Heart right ventricle (tissue), 16 donors: Measurements from ENCODE around the gene TUFT1. TPM values are rescaled to one million over a fixed set of nuclear protein-coding genes. Genes with fewer than 3 reads are reported as not detected.

ENCODE experiments used
- ATAC-seq, 8 donors: fragments of 200-7000 bp; cut with Tn5 transposase; one replicate each; pipeline ENCODE4 v1.9.1; 2020; ENCODE audit warnings: mild to moderate bottlenecking in 8 of 8, moderate library complexity in 8 of 8, moderate number of reproducible peaks in 1 of 8
- DNase-seq, 2 donors: peaks; one replicate each; pipeline ENCODE4 v3.0.0-alpha.2; 2020
- H3K27ac ChIP-seq, 10 donors: fragments of 200-600 bp; sonication (generic) in 2 of 10; one replicate each; pipeline versions ENCODE4 v1.5.0 to v1.8.0; 2020 to 2022; ENCODE audit warnings: mild to moderate bottlenecking in 3 of 10
- H3K27me3 ChIP-seq, 7 donors: fragments of 200-600 bp; one replicate each; pipeline ENCODE4 v1.8.0; 2021 to 2022; ENCODE audit warnings: mild to moderate bottlenecking in 2 of 7
- H3K36me3 ChIP-seq, 9 donors: fragments of 200-600 bp; sonication (generic) in 1 of 9; one replicate each; pipeline versions ENCODE4 v1.5.0 to v1.8.0; 2020 to 2022; ENCODE audit warnings: mild to moderate bottlenecking in 2 of 9
- H3K4me1 ChIP-seq, 9 donors: fragments of 200-600 bp; sonication (generic) in 1 of 9; one replicate each; pipeline versions ENCODE4 v1.5.0 to v1.8.0; 2020 to 2022; ENCODE audit warnings: mild to moderate bottlenecking in 4 of 9
- H3K4me3 ChIP-seq, 10 donors: fragments of 200-600 bp; sonication (generic) in 2 of 10; one replicate each; pipeline versions ENCODE4 v1.5.0 to v1.8.0; 2020 to 2022; ENCODE audit warnings: mild to moderate bottlenecking in 7 of 10, moderate library complexity in 2 of 10
- H3K9me3 ChIP-seq, 11 donors: fragments of 200-600 bp in 10 of 11; sonication (generic) in 2 of 11; one replicate each; pipeline versions ENCODE4 v1.5.0 to v1.8.0; 2013 to 2022; ENCODE audit warnings: mild to moderate bottlenecking in 2 of 11, control low read depth in 1 of 11, moderate library complexity in 1 of 11
- WGBS, 2 donors: extraction: QIAGEN DNeasy Blood & Tissue Kit; methylation state at CpG; one replicate each; pipeline ENCODE4 v1.1.7; 2013; ENCODE audit warnings: inconsistent platforms in 1 of 2; 5-methylcytosine and 5-hydroxymethylcytosine counted together
- intact Hi-C, 10 donors: fragments of 100-400 bp; cut with DNase I; formaldehyde crosslinking; loops; one replicate each; pipeline versions ENCODE4 v1.11.1 to v1.14.2; 2022
- polyA plus RNA-seq, 2 donors: library from polyadenylated mRNA; stranded (reverse); fragments of 200-250 nt; gene quantifications; one replicate each; pipeline ENCODE4 v1.2.3, GENCODE V29; 2013
- total RNA-seq, 10 donors: library from RNA; stranded (reverse); fragmentation: NEBNext Ultra II Directional in 3 of 10; extraction: Animal tissue kit (Norgen Biotek cat#: 25700) in 3 of 10; gene quantifications; one replicate each; pipeline versions ENCODE4 v1.2.1 to v1.2.4, GENCODE V29; 2021 to 2023
- TF ChIP-seq, protein P1 (sequence below), 9 donors: fragments of 200-600 bp; sonication (generic) in 2 of 9; IDR thresholded peaks; one replicate each; pipeline versions ENCODE4 v1.5.0 to v1.8.0; 2021 to 2022; ENCODE audit warnings: antibody characterized with exemption in 9 of 9, mild to moderate bottlenecking in 5 of 9, moderate library complexity in 1 of 9
- donor health status: Arrhythmogenic right ventricular cardiomyopathy.
- donor health status: ischemic (EF 13 %, LVEDD 7.1; RV severe dilation, severe dysfunction).
- donor health status: healthy with polysubstance abuse.
- donor health status: DM: no; HTN: yes; CAD: no.
- donor health status: DM: no; HTN: no; CAD: no.
- donor health status: ischemic (EF 25% LVEDD 6.9; RV normal size, moderate dysfunction).
- donor health status: ischemic (EF 25% LVEDD 5.7; RV mildly dilated, moderate dysfunction).
- donor health status: healthy.
- donor health status: DM: yes; HTN: yes; CAD: no.
- donor health status: Ischemic cardiomyopathy.
- donor health status: ischemic (EF 35%, LVEDD 5.7; RV mildly dilated, moderate dysfunction).
- donor health status: nonischemic (EF 11% LVEDD 7.7; RV severe dilation, severe dysfunction).
- donor health status: DM: yes; HTN: yes; CAD: no.
- donor health status: PGD.
- donor health status: ischemic (EF 29% LVEDD 5.4; RV normal size, mild dysfunction).
- donor health status: nonischemic (EF 23%, LVEDD 6.1; RV moderate dilation, normal function).

TUFT1 gene
- total and polyA plus RNA-seq, 12 donors = 2.6 to 13.0 (median 4.7) TPM

DNA sequence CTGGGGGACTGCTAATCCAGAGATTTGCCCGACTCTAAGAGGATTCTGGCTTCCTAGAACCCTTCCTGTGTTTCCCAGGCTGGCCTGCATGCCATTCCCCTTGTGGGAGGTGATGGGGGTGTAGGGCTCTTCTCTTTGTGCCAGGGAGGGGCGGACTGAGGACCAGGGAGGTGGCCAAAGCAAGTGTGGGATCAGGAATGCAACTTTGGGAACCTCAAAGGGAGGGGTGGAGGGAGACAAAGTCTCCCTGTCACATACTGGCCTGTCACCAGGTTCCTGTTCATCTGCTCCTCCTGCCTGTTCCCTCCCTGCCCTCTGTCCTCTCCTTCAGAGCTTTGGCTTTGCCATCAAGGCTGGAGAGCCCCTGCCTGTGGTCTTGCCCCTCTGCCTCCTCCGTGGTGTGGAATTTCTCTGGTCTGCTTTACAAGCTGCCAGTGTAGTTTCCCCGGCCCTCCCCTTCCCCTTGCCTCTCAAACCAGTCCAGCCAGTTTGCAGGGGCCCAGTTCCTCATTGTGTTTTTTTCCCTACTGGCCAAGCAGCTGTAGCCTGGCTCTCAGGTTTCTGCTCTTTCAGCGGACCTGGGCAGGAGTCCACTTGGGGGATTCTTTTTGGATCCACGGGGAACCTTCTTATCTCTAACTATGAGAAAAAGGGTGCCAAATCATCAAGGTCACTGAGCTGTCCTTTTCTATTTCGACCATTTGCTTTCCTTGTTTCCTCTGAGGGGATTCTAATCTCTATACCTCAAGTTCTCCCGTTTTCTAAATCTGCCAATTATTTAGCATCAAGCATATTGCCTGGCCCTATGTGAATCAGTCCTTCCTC is 27.1 kb upstream of the TUFT1 start:
- WGBS, 2 donors = 62 to 66% methylated on average over 8 of the region's 8 CpGs
- Histone ChIP-seq H3K27ac (no peak overlapping the region), H3K27me3 (peaks cover 0 to 47% (median 32%) of the 10 kb centered on the region in 7 donors), H3K4me1 (peaks cover 8 to 26% (median 16%) of the 10 kb centered on the region in 9 donors), H3K36me3 (no peaks in the 10 kb centered on the region), H3K9me3 (no peaks in the 10 kb centered on the region), H3K4me3 (no peak overlapping the region)
- no peak for DNase-seq
- TF ChIP-seq, protein P1, sequence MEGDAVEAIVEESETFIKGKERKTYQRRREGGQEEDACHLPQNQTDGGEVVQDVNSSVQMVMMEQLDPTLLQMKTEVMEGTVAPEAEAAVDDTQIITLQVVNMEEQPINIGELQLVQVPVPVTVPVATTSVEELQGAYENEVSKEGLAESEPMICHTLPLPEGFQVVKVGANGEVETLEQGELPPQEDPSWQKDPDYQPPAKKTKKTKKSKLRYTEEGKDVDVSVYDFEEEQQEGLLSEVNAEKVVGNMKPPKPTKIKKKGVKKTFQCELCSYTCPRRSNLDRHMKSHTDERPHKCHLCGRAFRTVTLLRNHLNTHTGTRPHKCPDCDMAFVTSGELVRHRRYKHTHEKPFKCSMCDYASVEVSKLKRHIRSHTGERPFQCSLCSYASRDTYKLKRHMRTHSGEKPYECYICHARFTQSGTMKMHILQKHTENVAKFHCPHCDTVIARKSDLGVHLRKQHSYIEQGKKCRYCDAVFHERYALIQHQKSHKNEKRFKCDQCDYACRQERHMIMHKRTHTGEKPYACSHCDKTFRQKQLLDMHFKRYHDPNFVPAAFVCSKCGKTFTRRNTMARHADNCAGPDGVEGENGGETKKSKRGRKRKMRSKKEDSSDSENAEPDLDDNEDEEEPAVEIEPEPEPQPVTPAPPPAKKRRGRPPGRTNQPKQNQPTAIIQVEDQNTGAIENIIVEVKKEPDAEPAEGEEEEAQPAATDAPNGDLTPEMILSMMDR (IDR thresholded peaks at IDR 0.05) = no peak
- intact Hi-C loops = no loop called here
- no peak for ATAC-seq

DNA sequence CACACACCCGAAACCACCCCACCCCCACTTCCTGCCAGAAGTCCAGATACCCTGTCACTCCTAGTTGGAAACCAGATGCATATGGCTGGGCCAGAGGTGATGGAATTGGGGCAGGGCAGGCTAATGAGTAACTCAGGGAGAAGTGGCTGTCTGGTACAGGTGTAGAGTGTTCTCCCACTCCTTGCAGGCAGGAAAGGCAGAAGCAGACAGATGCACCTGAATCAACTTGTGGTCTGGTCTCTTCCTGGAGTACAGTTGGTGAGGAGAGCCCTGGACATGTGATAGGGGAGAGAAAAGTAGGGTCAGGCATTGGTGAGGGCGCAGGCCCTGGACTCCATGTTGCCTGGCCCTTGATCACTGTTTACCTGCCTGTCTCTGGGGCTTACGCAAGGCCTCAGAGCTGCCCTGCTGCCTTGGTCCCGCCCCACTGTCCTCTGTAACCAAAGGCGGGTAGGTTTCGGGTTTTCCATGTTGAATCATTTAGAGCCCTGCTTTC is 26.4 kb upstream of the TUFT1 start:
- no peaks in the 10 kb centered on the region for H3K36me3 ChIP-seq
- ATAC-seq = no peak

DNA sequence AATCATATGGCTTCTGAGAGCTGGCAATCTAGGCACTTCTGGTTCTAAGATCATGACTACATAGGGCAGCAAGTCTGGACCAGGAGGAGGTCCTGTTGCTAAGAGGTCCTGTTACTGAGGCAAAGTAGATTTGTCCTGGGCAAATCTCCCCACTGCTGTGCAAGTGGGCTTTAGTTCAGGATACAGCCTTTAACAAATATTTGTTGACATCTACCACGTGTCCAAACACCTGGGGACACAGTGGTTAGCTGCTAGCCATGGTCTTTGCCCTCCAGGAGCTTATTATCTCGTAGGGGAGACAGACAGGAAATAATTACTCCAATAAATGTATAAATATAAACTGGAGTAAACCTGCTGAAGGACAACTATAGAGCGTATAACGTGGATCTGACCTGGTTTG is 25.7 kb upstream of the TUFT1 start:
- DNase-seq = no peak
- Histone ChIP-seq H3K27ac (no peak overlapping the region), H3K36me3 (no peaks in the 10 kb centered on the region), H3K4me1 (peaks cover 8 to 26% (median 16%) of the 10 kb centered on the region in 9 donors), H3K9me3 (no peaks in the 10 kb centered on the region), H3K27me3 (peaks cover 0 to 45% (median 32%) of the 10 kb centered on the region in 7 donors), H3K4me3 (no peak overlapping the region)
- TF ChIP-seq, protein P1 (IDR thresholded peaks at IDR 0.05) = no peak
- ATAC-seq = no peak
- 92% methylated on average over 4 of the region's 4 CpGs for WGBS, 2 donors
- intact Hi-C loops = no loop called here

More for the DNA sequence above, 26.4 kb upstream of the TUFT1 start:
- WGBS, 2 donors = 87 to 90% methylated on average over 6 of the region's 6 CpGs
- TF ChIP-seq, protein P1 (IDR thresholded peaks at IDR 0.05) = no peak
- Histone ChIP-seq H3K27me3 (peaks cover 0 to 47% (median 32%) of the 10 kb centered on the region in 7 donors), H3K4me1 (peaks cover 8 to 26% (median 16%) of the 10 kb centered on the region in 9 donors), H3K27ac (no peak overlapping the region), H3K9me3 (no peaks in the 10 kb centered on the region), H3K4me3 (no peak overlapping the region)
- no peak for DNase-seq
- intact Hi-C loops = no loop called here

- Histone ChIP-seq H3K9me3 (no peaks in the 10 kb centered on the region), H3K27me3 (peaks cover 0 to 43% (median 32%) of the 10 kb centered on the region in 7 donors), H3K27ac (no peak overlapping the region), H3K4me1 (peaks cover 8 to 24% (median 16%) of the 10 kb centered on the region in 9 donors), H3K36me3 (no peaks in the 10 kb centered on the region), H3K4me3 (no peak overlapping the region)
- intact Hi-C loops = no loop called here
- WGBS, 2 donors = 81 to 96% methylated on average over 4 of the region's 4 CpGs
- DNase-seq = no peak
- TF ChIP-seq, protein P1 (IDR thresholded peaks at IDR 0.05) = no peak
- no peak for ATAC-seq
Observed at GRCh38 chr1:151515265-151515664, 24.8 kb upstream of the TUFT1 start.
